Measurements from ENCODE around the gene LIPN.
"Not testable (repeated sequence)": the region's sequence is repeated elsewhere in the genome, so short reads cannot be mapped to it uniquely, and the experiment has no call there.

LIPN gene

GRCh38 chr10:88731296-88731695, 28.5 kb upstream of the LIPN start:
- no peak for TF ChIP-seq CTCF (conservative IDR thresholded peaks at IDR 0.05; ENCODE audit: control insufficient read depth, insufficient read depth, low read depth, low read length)
- DNase-seq (ENCODE audit: low read depth): no peak
- no peak overlapping the region for H3K4me3 ChIP-seq (ENCODE audit: control insufficient read depth, low read depth, low read length)

GRCh38 chr10:88733215-88733614, 26.6 kb upstream of the LIPN start:
- H3K4me3 ChIP-seq (ENCODE audit: control insufficient read depth, low read depth, low read length): no peak overlapping the region
- no peak for DNase-seq (ENCODE audit: low read depth)
- no peak for TF ChIP-seq CTCF (conservative IDR thresholded peaks at IDR 0.05; ENCODE audit: control insufficient read depth, insufficient read depth, low read depth, low read length)

GRCh38 chr10:88735661-88736060, 24.2 kb upstream of the LIPN start:
- peak; percentile 53 for DNase-seq (ENCODE audit: low read depth)
- no peak overlapping the region for H3K4me3 ChIP-seq (ENCODE audit: control insufficient read depth, low read depth, low read length)
- no peak for TF ChIP-seq CTCF (conservative IDR thresholded peaks at IDR 0.05; ENCODE audit: control insufficient read depth, insufficient read depth, low read depth, low read length)

- H3K4me3 ChIP-seq (ENCODE audit: control insufficient read depth, low read depth, low read length); DNase-seq (ENCODE audit: low read depth): not testable (repeated sequence)
Measured at GRCh38 chr10:88741921-88742320, 17.9 kb upstream of the LIPN start.

GRCh38 chr10:88742448-88742847, 17.4 kb upstream of the LIPN start:
- no peak for DNase-seq (ENCODE audit: low read depth)
- no peak for TF ChIP-seq CTCF (conservative IDR thresholded peaks at IDR 0.05; ENCODE audit: control insufficient read depth, insufficient read depth, low read depth, low read length)
- H3K4me3 ChIP-seq (ENCODE audit: control insufficient read depth, low read depth, low read length): no peak overlapping the region

- no peak for TF ChIP-seq CTCF (conservative IDR thresholded peaks at IDR 0.05; ENCODE audit: control insufficient read depth, insufficient read depth, low read depth, low read length)
- no peak overlapping the region for H3K4me3 ChIP-seq (ENCODE audit: control insufficient read depth, low read depth, low read length)
- no peak for DNase-seq (ENCODE audit: low read depth)
Measured at GRCh38 chr10:88744002-88744401, 15.8 kb upstream of the LIPN start.

GRCh38 chr10:88745633-88746032, 14.2 kb upstream of the LIPN start:
- DNase-seq (ENCODE audit: low read depth): no peak
- H3K4me3 ChIP-seq (ENCODE audit: control insufficient read depth, low read depth, low read length): no peak overlapping the region
- no peak for TF ChIP-seq CTCF (conservative IDR thresholded peaks at IDR 0.05; ENCODE audit: control insufficient read depth, insufficient read depth, low read depth, low read length)

Measured in fibroblast of mammary gland (primary cell).